PC-3 (cell line): ENCODE results near the gene AMPD3. TPM values are rescaled to one million over a fixed set of nuclear protein-coding genes. Genes with fewer than 3 reads are reported as not detected.

ENCODE experiments used
- ATAC-seq: fragments of 200-7000 bp; cut with Tn5 transposase; 2 replicates; pipeline ENCODE4 v1.9.1; 2020; ENCODE audit warnings: mild to moderate bottlenecking, moderate library complexity
- BruUV-seq: library from RNA; stranded (reverse); fragments of 400-500 nt; replicated peaks from 2 replicates; lab custom pipeline; 2021; lab: Mats Ljungman, UMichigan
- CTCF ChIA-PET: fragments of 300-600 bp; sonication (Branson Sonifier 250); formaldehyde crosslinking; loops from one replicate; lab custom pipeline; 2022; ENCODE audit warnings: antibody characterized with exemption; lab: Charles Lee
- POLR2A ChIA-PET: fragments of 300-600 bp; sonication (Branson Sonifier 250); formaldehyde crosslinking; loops from one replicate; lab custom pipeline; 2022; ENCODE audit warnings: antibody characterized with exemption; ENCODE audit not compliant: unreplicated experiment; lab: Charles Lee
- DNase-seq: peaks from one replicate; pipeline ENCODE4 v3.0.0-alpha.2; 2015
- H2AFZ ChIP-seq: fragments of 300-600 bp; sonication (generic); 2 replicates; pipeline ENCODE4 v1.6.0; 2016; ENCODE audit warnings: antibody characterized with exemption, low read length
- H3F3A ChIP-seq: fragments of 300-600 bp; sonication (generic); one replicate; pipeline ENCODE4 v1.6.0; 2017; ENCODE audit warnings: antibody characterized with exemption, low read length, control low read depth, mild to moderate bottlenecking; ENCODE audit not compliant: unreplicated experiment
- H3K27ac ChIP-seq: fragments of 300-600 bp; sonication (generic); 2 replicates; pipeline ENCODE4 v1.5.1; 2016; ENCODE audit warnings: mild to moderate bottlenecking, low read length
- H3K27me3 ChIP-seq: fragments of 300-600 bp; sonication (generic); 2 replicates; pipeline ENCODE4 v1.6.1; 2016; ENCODE audit warnings: low read length, mixed read lengths
- H3K36me3 ChIP-seq: fragments of 300-600 bp; sonication (generic); 2 replicates; pipeline ENCODE4 v1.6.1; 2016; ENCODE audit warnings: low read depth, mixed run types, low read length, mixed read lengths
- H3K4me1 ChIP-seq: fragments of 300-600 bp; sonication (generic); 2 replicates; pipeline ENCODE4 v1.5.1; 2016; ENCODE audit warnings: low read length; ENCODE audit not compliant: insufficient read depth
- H3K4me2 ChIP-seq: fragments of 300-600 bp; sonication (generic); 2 replicates; pipeline ENCODE4 v1.6.0; 2016; ENCODE audit warnings: low read length
- H3K4me3 ChIP-seq: fragments of 300-600 bp; sonication (generic); 2 replicates; pipeline ENCODE4 v1.5.1; 2016; ENCODE audit warnings: mild to moderate bottlenecking, low read length, mixed read lengths
- H3K79me2 ChIP-seq: fragments of 300-600 bp; sonication (generic); 2 replicates; pipeline ENCODE4 v1.6.1; 2017; ENCODE audit warnings: low read length, mixed read lengths
- H3K9ac ChIP-seq: fragments of 300-600 bp; sonication (generic); 2 replicates; pipeline ENCODE4 v1.6.0; 2016; ENCODE audit warnings: mild to moderate bottlenecking, low read length
- H3K9me2 ChIP-seq: fragments of 300-600 bp; sonication (generic); replicated peaks from 2 replicates; pipeline ENCODE4 v1.6.1; 2016; ENCODE audit warnings: mixed run types, low read length, mixed read lengths
- H3K9me3 ChIP-seq: fragments of 300-600 bp; sonication (generic); 2 replicates; pipeline ENCODE4 v1.6.1; 2016; ENCODE audit warnings: low read length, mixed read lengths
- H4K20me1 ChIP-seq: fragments of 300-600 bp; sonication (generic); 2 replicates; pipeline ENCODE4 v1.6.1; 2016; ENCODE audit warnings: low read length, mixed read lengths
- CTCF ChIP-seq: fragments of 300-600 bp; sonication (generic); conservative IDR thresholded peaks from 2 replicates; pipeline ENCODE4 v1.5.1; 2017; ENCODE audit warnings: antibody characterized with exemption, low read depth, mild to moderate bottlenecking, low read length
- EZH2 ChIP-seq: fragments of 300-600 bp; sonication (generic); IDR thresholded peaks from one replicate; pipeline ENCODE4 v1.6.1; 2017; ENCODE audit warnings: antibody characterized with exemption, mild to moderate bottlenecking, low read length; ENCODE audit not compliant: unreplicated experiment
- EZH2phosphoT487 ChIP-seq: fragments of 300-600 bp; sonication (generic); IDR thresholded peaks from 2 replicates; pipeline ENCODE4 v1.6.1; 2018; ENCODE audit warnings: mild to moderate bottlenecking, antibody characterized with exemption, low read length, borderline replicate concordance
- intact Hi-C: fragments of 100-400 bp; cut with micrococcal nuclease; formaldehyde crosslinking; loops from 2 replicates; pipeline ENCODE4 v1.9.0; 2023
- total RNA-seq: library from RNA; depleted of rRNA; stranded (reverse); fragments of >200 nt; gene quantifications from 2 replicates; pipeline ENCODE4 v1.2.3, GENCODE V29; 2014

Gene AMPD3
- total RNA-seq, 1 experiment from 2014 or later, result 11.8 TPM

GRCh38 chr11:10418950-10419310, 36.1 kb upstream of the AMPD3 start:
- Histone ChIP-seq H3K9ac (no peak overlapping the region), H2AFZ (no peak overlapping the region), H3K4me3 (no peak overlapping the region), H3K36me3 (no peaks in the 10 kb centered on the region), H4K20me1 (no peaks in the 10 kb centered on the region), H3K4me1 (0 out of 2 replicates have a peak, but pooled peaks cover 2% of the 10 kb centered on the region), H3K79me2 (no peaks in the 10 kb centered on the region), H3K27me3 (no peaks in the 10 kb centered on the region), H3F3A (no peaks in the 10 kb centered on the region), H3K9me2 (no peaks in the 10 kb centered on the region), H3K9me3 (no peaks in the 10 kb centered on the region), H3K27ac (no peak overlapping the region), H3K4me2 (no peak overlapping the region)
- ATAC-seq (no peak), DNase-seq (no peak)
- no TSS peak for BruUV-seq
- POLR2A ChIA-PET, result no interaction called here
- TF ChIP-seq CTCF (no peak), EZH2phosphoT487 (no peak), EZH2 (no peak)
- intact Hi-C loops, result loop anchor here (1.0 kb wide), 1 partner anchor 14 kb away; no protein-coding TSS in a partner anchor
- CTCF ChIA-PET, result no interaction called here

- Histone ChIP-seq H3K27me3 (no peaks in the 10 kb centered on the region), H3K4me2 (no peak overlapping the region), H3K9me3 (no peaks in the 10 kb centered on the region), H3K27ac (no peak overlapping the region), H3K36me3 (no peaks in the 10 kb centered on the region), H3K4me1 (peaks cover 6% of the 10 kb centered on the region; the same call in 1 of the 2 replicates), H4K20me1 (no peaks in the 10 kb centered on the region), H2AFZ (no peak overlapping the region), H3K4me3 (no peak overlapping the region), H3K9ac (no peak overlapping the region), H3F3A (no peaks in the 10 kb centered on the region), H3K79me2 (no peaks in the 10 kb centered on the region), H3K9me2 (no peaks in the 10 kb centered on the region)
- ATAC-seq (no peak), DNase-seq (no peak)
- no peak for TF ChIP-seq EZH2phosphoT487
- no peak for TF ChIP-seq EZH2
- TF ChIP-seq CTCF, result no peak
- BruUV-seq, result no TSS peak
- intact Hi-C loops, result no loop called here
- POLR2A ChIA-PET, result no interaction called here
- CTCF ChIA-PET, result no interaction called here
Measured at GRCh38 chr11:10426475-10426874, 28.6 kb upstream of the AMPD3 start.

- Histone ChIP-seq H3K4me2 (no peak overlapping the region), H3F3A (no peaks in the 10 kb centered on the region), H3K9me2 (no peaks in the 10 kb centered on the region), H2AFZ (no peak overlapping the region), H3K27me3 (no peaks in the 10 kb centered on the region), H3K9ac (no peak overlapping the region), H3K4me1 (peaks cover 26% of the 10 kb centered on the region), H3K4me3 (no peak overlapping the region), H3K36me3 (no peaks in the 10 kb centered on the region), H4K20me1 (no peaks in the 10 kb centered on the region), H3K9me3 (no peaks in the 10 kb centered on the region), H3K27ac (no peak overlapping the region), H3K79me2 (no peaks in the 10 kb centered on the region)
- CTCF ChIA-PET, result no interaction called here
- BruUV-seq, result no TSS peak
- intact Hi-C loops, result no loop called here
- POLR2A ChIA-PET, result no interaction called here
- DNase-seq (no peak), ATAC-seq (no peak)
- no peak for TF ChIP-seq CTCF
- TF ChIP-seq EZH2, result no peak
- TF ChIP-seq EZH2phosphoT487, result no peak
Measured at GRCh38 chr11:10428453-10428852, 26.6 kb upstream of the AMPD3 start.
